SK-N-MC (cell line): Measurements from ENCODE around the gene RYR2.

Experiments
- EZH2 ChIP-seq: fragments of 200-600 bp; sonication (generic); IDR thresholded peaks from one replicate; pipeline ENCODE4 v1.6.1; 2017; ENCODE audit warnings: antibody characterized with exemption
- FOXP2 ChIP-seq: optimal IDR thresholded peaks from 2 replicates; pipeline ENCODE3; 2011; ENCODE audit warnings: mild to moderate bottlenecking, moderate library complexity; ENCODE audit not compliant: insufficient read depth; ENCODE audit errors: extremely low read length, control extremely low read depth
- POLR2AphosphoS5 ChIP-seq: IDR thresholded peaks from 2 replicates; pipeline ENCODE4 v1.6.1; 2012; ENCODE audit warnings: mild to moderate bottlenecking, low read depth, low read length, borderline replicate concordance

DNA sequence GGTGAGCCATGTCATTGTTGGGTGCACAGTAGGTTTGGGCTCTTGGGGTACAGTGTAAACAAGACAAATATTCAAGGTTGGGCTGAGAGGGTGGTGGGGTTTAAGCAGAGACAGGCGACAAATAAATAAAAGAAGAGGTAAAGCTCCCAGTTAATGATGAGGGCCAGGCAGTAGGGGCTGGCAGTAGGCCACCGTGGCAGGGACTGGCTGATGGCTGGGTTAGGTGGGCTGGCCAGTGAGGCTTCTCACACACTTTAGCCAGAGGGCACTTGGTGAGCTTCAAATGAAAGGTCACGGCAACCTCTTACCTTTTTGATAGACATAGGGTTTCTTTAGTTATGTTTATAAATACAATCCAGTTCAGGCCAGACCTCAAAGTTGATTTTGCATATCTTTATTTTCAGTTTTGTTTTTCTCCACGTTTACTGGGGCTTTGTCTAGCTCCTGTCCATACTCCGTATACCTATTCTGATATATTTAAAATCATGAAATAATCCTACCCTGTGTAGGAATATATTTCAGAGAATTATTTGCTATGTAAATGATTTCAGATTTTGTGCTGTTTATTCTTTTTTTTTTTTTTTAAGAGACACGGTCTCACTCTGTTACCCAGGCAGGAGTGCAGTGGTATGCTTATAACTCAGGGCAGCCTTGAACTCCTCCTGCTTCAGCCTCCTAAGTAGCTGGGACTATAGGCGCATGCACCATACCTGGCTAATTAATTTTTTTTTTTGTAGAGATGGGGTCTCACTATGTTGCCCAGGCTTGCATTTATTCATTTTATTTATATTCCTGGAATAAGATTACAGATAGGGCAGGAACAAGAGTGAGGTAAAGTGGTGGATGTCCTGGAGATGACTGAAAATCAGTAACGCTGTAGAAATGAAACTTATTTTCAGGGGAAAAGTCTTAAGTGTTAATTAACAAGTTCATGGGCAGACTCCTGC lies 122.7 kb downstream of the RYR2 start:
- TF ChIP-seq POLR2AphosphoS5 (no peak), EZH2 (no peak), FOXP2 (no peak)
